NT2/D1 (cell line): ENCODE results near the gene MSANTD3.

Experiments used
- SUZ12 ChIP-seq: IDR thresholded peaks from 2 replicates; pipeline ENCODE4 v1.6.1; 2011; ENCODE audit not compliant: insufficient read length, insufficient read depth; ENCODE audit errors: extremely low read depth
- YY1 ChIP-seq: IDR thresholded peaks from 2 replicates; pipeline ENCODE4 v1.6.1; 2011; ENCODE audit not compliant: insufficient read length, insufficient read depth
- ZNF274 ChIP-seq: IDR thresholded peaks from 2 replicates; pipeline ENCODE4 v1.6.1; 2011; ENCODE audit warnings: mild to moderate bottlenecking, low read depth, low read length

GRCh38 chr9:100449420-100449819 is 22.5 kb downstream of the MSANTD3 start:
- TF ChIP-seq YY1 = no peak
- TF ChIP-seq SUZ12 = no peak
- TF ChIP-seq ZNF274 = no peak
